Astrocyte (in vitro differentiated cells and primary cell): Measurements from ENCODE around the gene ALPG. TPM values are rescaled to one million over a fixed set of nuclear protein-coding genes. Genes with fewer than 3 reads are reported as not detected.

ENCODE experiments used
- DNase-seq: peaks from one replicate; pipeline ENCODE4 v3.0.0-alpha.2; 2010; ENCODE audit warnings: low read depth
- FAIRE-seq: peaks from 2 replicates; lab custom pipeline; 2011; peaks lifted over from hg19 to GRCh38; lab: Jason Lieb, UNC
- H2AFZ ChIP-seq: 2 replicates; pipeline ENCODE4 v1.6.0; 2012; ENCODE audit warnings: low read depth, low read length, inconsistent platforms
- H3K27ac ChIP-seq: 2 replicates; pipeline ENCODE4 v1.5.1; 2011; ENCODE audit warnings: low read depth, low read length, inconsistent platforms
- H3K27me3 ChIP-seq: 2 replicates; pipeline ENCODE4 v1.6.0; 2011; ENCODE audit warnings: low read length, inconsistent platforms; ENCODE audit not compliant: insufficient read depth
- H3K36me3 ChIP-seq: 2 replicates; pipeline ENCODE4 v1.5.1; 2011; ENCODE audit warnings: low read length, inconsistent platforms; ENCODE audit not compliant: insufficient read depth
- H3K4me1 ChIP-seq: 2 replicates; pipeline ENCODE4 v1.5.1; 2011; ENCODE audit warnings: low read length, inconsistent platforms; ENCODE audit not compliant: insufficient read depth
- H3K4me2 ChIP-seq: 2 replicates; pipeline ENCODE4 v1.6.0; 2012; ENCODE audit warnings: low read length, inconsistent platforms
- H3K4me3 ChIP-seq: 2 replicates; pipeline ENCODE4 v1.5.1; 2011; ENCODE audit warnings: low read depth, mild to moderate bottlenecking, low read length, inconsistent platforms; ENCODE audit not compliant: insufficient read depth
- H3K79me2 ChIP-seq: 2 replicates; pipeline ENCODE4 v1.6.0; 2012; ENCODE audit warnings: mild to moderate bottlenecking, low read length, inconsistent platforms; ENCODE audit not compliant: insufficient read depth
- H3K9ac ChIP-seq: 2 replicates; pipeline ENCODE4 v1.6.0; 2012; ENCODE audit warnings: mild to moderate bottlenecking, low read length, inconsistent platforms
- H3K9me3 ChIP-seq: 2 replicates; pipeline ENCODE4 v1.5.1; 2012; ENCODE audit warnings: low read depth, mild to moderate bottlenecking, low read length, inconsistent platforms; ENCODE audit not compliant: insufficient read depth
- H4K20me1 ChIP-seq: 2 replicates; pipeline ENCODE4 v1.6.0; 2012; ENCODE audit warnings: low read length, inconsistent platforms; ENCODE audit not compliant: insufficient read depth
- H3K27ac Mint-ChIP-seq: one replicate; pipeline ENCODE4 v1.8.0; 2021; ENCODE audit warnings: mild to moderate bottlenecking, mixed read lengths; ENCODE audit not compliant: unreplicated experiment
- H3K27me3 Mint-ChIP-seq: one replicate; pipeline ENCODE4 v1.8.0; 2021; ENCODE audit warnings: low read depth, mixed read lengths; ENCODE audit not compliant: unreplicated experiment
- H3K36me3 Mint-ChIP-seq: one replicate; pipeline ENCODE4 v1.8.0; 2021; ENCODE audit warnings: low read depth, mixed read lengths; ENCODE audit not compliant: unreplicated experiment
- H3K4me1 Mint-ChIP-seq: one replicate; pipeline ENCODE4 v1.8.0; 2021; ENCODE audit warnings: low read depth, mixed read lengths; ENCODE audit not compliant: unreplicated experiment
- H3K4me3 Mint-ChIP-seq: one replicate; pipeline ENCODE4 v1.8.0; 2021; ENCODE audit warnings: mild to moderate bottlenecking, moderate library complexity, mixed read lengths; ENCODE audit not compliant: unreplicated experiment
- H3K9me3 Mint-ChIP-seq: one replicate; pipeline ENCODE4 v1.8.0; 2021; ENCODE audit warnings: mild to moderate bottlenecking, mixed read lengths; ENCODE audit not compliant: unreplicated experiment
- EZH2 ChIP-seq: IDR thresholded peaks from 2 replicates; pipeline ENCODE4 v1.6.1; 2012; ENCODE audit warnings: mild to moderate bottlenecking, low read length, inconsistent platforms; ENCODE audit not compliant: insufficient read depth
- total RNA-seq: library from RNA; stranded (reverse); gene quantifications from 2 replicates; pipeline ENCODE4 v1.2.1, GENCODE V29; 2021
- TF ChIP-seq, protein P1 (sequence below): IDR thresholded peaks from 2 replicates; pipeline ENCODE4 v1.5.1; 2011; ENCODE audit warnings: low read depth, mild to moderate bottlenecking, inconsistent platforms, low read length, moderate library complexity; ENCODE audit not compliant: insufficient read depth

The ALPG gene
- total RNA-seq, 1 donor from 2014 or later = 0.27 TPM

DNA sequence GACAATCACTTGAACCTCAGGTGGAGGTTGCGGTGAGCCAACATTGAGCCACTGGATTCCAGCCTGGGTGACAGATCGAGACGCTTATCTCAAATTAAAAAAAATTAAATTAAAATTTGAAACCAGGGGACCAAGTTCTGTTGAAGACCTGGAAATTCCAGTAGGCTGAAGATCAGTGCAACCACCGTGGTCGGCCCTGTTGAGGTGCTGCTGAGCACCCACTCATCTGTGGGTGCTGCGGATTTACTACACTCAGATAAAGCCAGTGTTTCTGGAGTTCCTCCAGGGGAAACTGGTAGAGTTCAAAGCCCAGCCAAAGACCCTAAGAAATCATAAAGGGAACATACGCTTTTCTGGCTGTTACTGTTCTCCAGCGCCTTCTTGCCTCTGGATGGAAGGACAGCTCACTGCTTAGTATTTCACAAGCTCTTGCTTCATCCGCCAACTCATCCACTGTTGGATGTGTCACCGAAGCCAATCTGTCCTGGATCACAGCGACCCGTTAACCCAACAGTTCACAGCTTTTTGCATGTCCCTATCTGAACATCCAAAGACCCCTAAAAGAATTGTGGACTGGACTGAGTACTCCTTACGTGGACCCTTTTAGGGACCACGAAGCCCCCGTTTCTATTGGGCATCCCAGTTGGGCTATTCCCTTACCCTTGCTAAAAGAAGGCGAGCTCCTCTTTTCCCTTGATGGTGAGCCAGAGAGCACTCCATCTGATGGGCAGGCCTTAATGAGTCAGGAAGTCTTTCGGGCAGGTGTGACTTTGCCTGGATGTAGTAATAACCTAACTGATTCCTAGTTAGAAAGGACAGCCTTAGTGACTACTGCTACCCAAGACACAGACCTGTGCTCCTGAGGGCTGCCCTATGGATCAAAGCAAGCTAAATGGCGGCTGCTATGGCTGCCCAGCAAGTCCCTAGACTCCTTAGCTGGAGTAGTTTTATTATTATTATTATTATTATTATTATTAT lies 34.1 kb upstream of the ALPG start:
- H3K27ac Mint-ChIP-seq = no peak overlapping the region
- Histone ChIP-seq H4K20me1 (no peaks in the 10 kb centered on the region), H3K79me2 (no peaks in the 10 kb centered on the region), H3K4me1 (no peaks in the 10 kb centered on the region), H3K9ac (no peak overlapping the region), H3K27ac (no peak overlapping the region), H3K27me3 (peaks cover 13% of the 10 kb centered on the region), H3K36me3 (no peaks in the 10 kb centered on the region), H2AFZ (no peak overlapping the region), H3K4me2 (no peak overlapping the region), H3K9me3 (no peaks in the 10 kb centered on the region), H3K4me3 (no peak overlapping the region)
- FAIRE-seq (no peak), DNase-seq (no peak)
- no peaks in the 10 kb centered on the region for H3K9me3 Mint-ChIP-seq
- no peaks in the 10 kb centered on the region for H3K36me3 Mint-ChIP-seq
- TF ChIP-seq, protein P1, sequence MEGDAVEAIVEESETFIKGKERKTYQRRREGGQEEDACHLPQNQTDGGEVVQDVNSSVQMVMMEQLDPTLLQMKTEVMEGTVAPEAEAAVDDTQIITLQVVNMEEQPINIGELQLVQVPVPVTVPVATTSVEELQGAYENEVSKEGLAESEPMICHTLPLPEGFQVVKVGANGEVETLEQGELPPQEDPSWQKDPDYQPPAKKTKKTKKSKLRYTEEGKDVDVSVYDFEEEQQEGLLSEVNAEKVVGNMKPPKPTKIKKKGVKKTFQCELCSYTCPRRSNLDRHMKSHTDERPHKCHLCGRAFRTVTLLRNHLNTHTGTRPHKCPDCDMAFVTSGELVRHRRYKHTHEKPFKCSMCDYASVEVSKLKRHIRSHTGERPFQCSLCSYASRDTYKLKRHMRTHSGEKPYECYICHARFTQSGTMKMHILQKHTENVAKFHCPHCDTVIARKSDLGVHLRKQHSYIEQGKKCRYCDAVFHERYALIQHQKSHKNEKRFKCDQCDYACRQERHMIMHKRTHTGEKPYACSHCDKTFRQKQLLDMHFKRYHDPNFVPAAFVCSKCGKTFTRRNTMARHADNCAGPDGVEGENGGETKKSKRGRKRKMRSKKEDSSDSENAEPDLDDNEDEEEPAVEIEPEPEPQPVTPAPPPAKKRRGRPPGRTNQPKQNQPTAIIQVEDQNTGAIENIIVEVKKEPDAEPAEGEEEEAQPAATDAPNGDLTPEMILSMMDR = no peak
- TF ChIP-seq EZH2 = no peak
- H3K4me1 Mint-ChIP-seq = no peaks in the 10 kb centered on the region
- H3K4me3 Mint-ChIP-seq = no peak overlapping the region
- peaks cover 17% of the 10 kb centered on the region for H3K27me3 Mint-ChIP-seq

- peaks cover 20% of the 10 kb centered on the region for H3K27me3 Mint-ChIP-seq
- no peaks in the 10 kb centered on the region for H3K4me1 ChIP-seq
- no peaks in the 10 kb centered on the region for H3K36me3 Mint-ChIP-seq
- H3K4me1 Mint-ChIP-seq = no peaks in the 10 kb centered on the region
- H2AFZ ChIP-seq = no peak overlapping the region
- H4K20me1 ChIP-seq = no peaks in the 10 kb centered on the region
- no peak overlapping the region for H3K27ac ChIP-seq
- no peaks in the 10 kb centered on the region for H3K36me3 ChIP-seq
- no peak overlapping the region for H3K4me3 ChIP-seq
- no peak overlapping the region for H3K4me3 Mint-ChIP-seq
- H3K9ac ChIP-seq = no peak overlapping the region
- H3K79me2 ChIP-seq = no peaks in the 10 kb centered on the region
- H3K9me3 Mint-ChIP-seq = no peaks in the 10 kb centered on the region
- FAIRE-seq (no peak), DNase-seq (no peak)
- H3K27me3 ChIP-seq = peaks cover 12% of the 10 kb centered on the region
- H3K4me2 ChIP-seq = no peak overlapping the region
- no peak for TF ChIP-seq EZH2
- TF ChIP-seq, protein P1 = no peak
- no peak overlapping the region for H3K27ac Mint-ChIP-seq
- no peaks in the 10 kb centered on the region for H3K9me3 ChIP-seq
These were observed 32.3 kb upstream of the ALPG start for GRCh38 chr2:232374356-232374755.

- TF ChIP-seq, protein P1 = no peak
- TF ChIP-seq EZH2 = no peak
- no peak for FAIRE-seq
- H3K4me2 ChIP-seq = no peak overlapping the region
These were observed 31.5 kb upstream of the ALPG start for GRCh38 chr2:232375164-232375563.

More at GRCh38 chr2:232375164-232375563, 31.5 kb upstream of the ALPG start:
- H2AFZ ChIP-seq = no peak overlapping the region
- H3K4me1 Mint-ChIP-seq = no peaks in the 10 kb centered on the region
- H3K27me3 Mint-ChIP-seq = peaks cover 20% of the 10 kb centered on the region
- no peak overlapping the region for H3K27ac ChIP-seq
- no peak overlapping the region for H3K4me3 ChIP-seq
- H3K36me3 Mint-ChIP-seq = no peaks in the 10 kb centered on the region
- no peak overlapping the region for H3K4me3 Mint-ChIP-seq
- H3K27ac Mint-ChIP-seq = no peak overlapping the region
- peaks cover 10% of the 10 kb centered on the region for H3K27me3 ChIP-seq
- no peaks in the 10 kb centered on the region for H3K4me1 ChIP-seq
- H3K9me3 ChIP-seq = no peaks in the 10 kb centered on the region
- H3K9me3 Mint-ChIP-seq = no peaks in the 10 kb centered on the region
- no peaks in the 10 kb centered on the region for H4K20me1 ChIP-seq
- H3K36me3 ChIP-seq = no peaks in the 10 kb centered on the region
- no peak for DNase-seq
- no peak overlapping the region for H3K9ac ChIP-seq
- H3K79me2 ChIP-seq = no peaks in the 10 kb centered on the region
